Lower leg skin (tissue), 3 donors: Measurements from ENCODE around the gene WNT7A.

Experiments
- CTCF ChIP-seq, 3 donors: fragments of 450-650 bp; IDR thresholded peaks; one replicate each; pipeline ENCODE4 v1.5.1; 2016; ENCODE audit warnings: antibody characterized with exemption in 3 of 3, mild to moderate bottlenecking in 3 of 3, moderate library complexity in 2 of 3
- POLR2A ChIP-seq, 2 donors: fragments of 450-650 bp; IDR thresholded peaks; one replicate each; pipeline ENCODE4 v1.6.1; 2016 to 2017; ENCODE audit warnings: antibody characterized with exemption in 2 of 2, mild to moderate bottlenecking in 1 of 2, moderate library complexity in 1 of 2

- TF ChIP-seq CTCF (IDR thresholded peaks at IDR 0.05), result no peak
- TF ChIP-seq POLR2A (IDR thresholded peaks at IDR 0.05), result no peak
Measured at GRCh38 chr3:13856006-13856405, 23.9 kb downstream of the WNT7A start.
